Measurements from ENCODE around the gene GDI1.
A peak's percentile ranks its signal among the peaks of the same experiment; 100 is the strongest.

Gene GDI1

DNA sequence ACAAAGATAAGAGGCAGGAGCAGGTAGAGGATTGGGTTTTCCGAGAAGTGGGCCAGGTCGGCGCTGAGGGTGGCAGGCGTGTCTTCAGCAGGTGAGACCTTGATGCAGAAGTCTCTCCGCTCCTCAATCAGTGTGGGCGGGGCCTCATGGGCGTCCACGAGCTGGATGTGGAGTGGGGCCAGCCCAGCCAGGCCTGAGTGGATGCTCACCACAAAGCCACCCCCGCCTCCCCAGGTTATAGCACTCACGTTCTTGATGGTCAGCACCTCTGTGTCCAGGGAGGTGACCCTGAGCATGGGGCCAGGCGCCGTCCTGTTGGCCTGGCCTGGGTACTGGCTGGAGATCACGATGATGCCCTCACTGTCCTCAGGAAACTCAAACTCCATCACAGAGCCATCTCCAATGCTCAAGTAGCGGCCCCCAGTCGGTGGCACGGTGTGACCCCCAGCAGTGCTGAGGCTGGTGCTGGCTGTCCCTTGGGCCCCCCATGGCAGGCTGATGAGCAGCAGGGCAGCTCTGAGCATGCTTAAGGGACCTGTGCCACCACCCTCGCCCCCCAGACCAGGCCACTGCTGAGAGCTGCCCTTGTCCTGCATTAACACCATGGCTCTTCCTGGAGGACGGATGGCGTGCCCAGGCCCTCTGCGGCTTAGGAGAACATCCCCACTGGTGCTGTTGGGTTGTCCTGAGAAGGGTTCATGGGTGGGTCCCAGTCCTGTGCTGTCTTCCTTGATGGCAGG lies 51.6 kb downstream of the GDI1 start:
- Histone ChIP-seq H3K9me3 (ENCODE audit: control insufficient read depth, insufficient read depth, low read depth, low read length) (no peaks in the 10 kb centered on the region; the same call in 1 of the 2 replicates), H3K4me1 (ENCODE audit: control insufficient read depth, insufficient read depth, low read length) (no peaks in the 10 kb centered on the region; the same call in 1 of the 2 replicates), H3K27ac (ENCODE audit: extremely low read depth, low read depth, low read length) (no peak overlapping the region), H3K36me3 (ENCODE audit: control insufficient read depth in 2 of 2, insufficient read depth in 1 of 2, low read length in 2 of 2) (peaks cover 0 to 36% of the 10 kb centered on the region in 2 experiments; a peak in 1 of 3 replicates), H3K4me3 (ENCODE audit: low read depth, low read length) (no peak overlapping the region)
- ChIA-PET POLR2A (interaction anchor here (2.2 to 2.5 kb wide), 4 partner anchors 10 to 90 kb away, joined by 9 to 21 read pairs (median 13); partner anchors contain the start of genes DNASE1L1, LAGE3 and RPL10), CTCF (interaction anchor here (1.0 to 2.5 kb wide), 3 partner anchors 11 to 38 kb away, joined by 3 to 8 read pairs (median 6); no protein-coding TSS in a partner anchor)
- TF ChIP-seq ZNF600 (tag by site-specific recombination; IDR thresholded peaks at IDR 0.05) = no peak
- TF ChIP-seq ZNF658 (tag by site-specific recombination; IDR thresholded peaks at IDR 0.05) = no peak
- peak; percentile 35 for TF ChIP-seq GLIS1 (tag by site-specific recombination; IDR thresholded peaks at IDR 0.05)
- TF ChIP-seq WT1 (tag by site-specific recombination; IDR thresholded peaks at IDR 0.05) = no peak
- TF ChIP-seq, protein P1, sequence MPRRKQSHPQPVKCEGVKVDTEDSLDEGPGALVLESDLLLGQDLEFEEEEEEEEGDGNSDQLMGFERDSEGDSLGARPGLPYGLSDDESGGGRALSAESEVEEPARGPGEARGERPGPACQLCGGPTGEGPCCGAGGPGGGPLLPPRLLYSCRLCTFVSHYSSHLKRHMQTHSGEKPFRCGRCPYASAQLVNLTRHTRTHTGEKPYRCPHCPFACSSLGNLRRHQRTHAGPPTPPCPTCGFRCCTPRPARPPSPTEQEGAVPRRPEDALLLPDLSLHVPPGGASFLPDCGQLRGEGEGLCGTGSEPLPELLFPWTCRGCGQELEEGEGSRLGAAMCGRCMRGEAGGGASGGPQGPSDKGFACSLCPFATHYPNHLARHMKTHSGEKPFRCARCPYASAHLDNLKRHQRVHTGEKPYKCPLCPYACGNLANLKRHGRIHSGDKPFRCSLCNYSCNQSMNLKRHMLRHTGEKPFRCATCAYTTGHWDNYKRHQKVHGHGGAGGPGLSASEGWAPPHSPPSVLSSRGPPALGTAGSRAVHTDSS (tag by site-specific recombination; IDR thresholded peaks at IDR 0.05) = no peak
- peak; percentile 66 for TF ChIP-seq GLIS2 (tag by site-specific recombination; IDR thresholded peaks at IDR 0.05)
- TF ChIP-seq ZNF266 (tag by site-specific recombination; IDR thresholded peaks at IDR 0.05; ENCODE audit: low read depth) = no peak

DNA sequence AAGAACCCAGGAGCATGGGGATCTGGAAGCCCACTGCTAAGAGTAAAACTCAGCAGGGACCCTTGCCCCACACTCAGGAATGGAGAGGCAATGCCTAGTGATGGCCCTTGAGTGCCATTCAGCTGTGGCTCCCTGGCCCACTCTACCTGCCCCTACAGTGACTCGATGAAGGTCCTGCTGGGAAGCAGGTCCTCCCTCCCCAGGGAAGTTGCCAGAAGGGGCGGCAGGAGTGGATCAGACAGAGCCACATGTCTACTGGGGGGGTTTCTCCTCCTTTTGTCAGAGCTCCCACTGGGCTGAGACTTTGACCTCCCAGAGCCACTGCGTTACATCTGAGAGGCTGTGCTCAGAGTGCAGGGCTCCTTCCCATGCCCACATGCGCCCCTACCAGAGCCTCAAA lies 52.2 kb downstream of the GDI1 start:
- no peaks in the 10 kb centered on the region; the same call in 1 of the 2 replicates for H3K9me3 ChIP-seq (ENCODE audit: control insufficient read depth, insufficient read depth, low read depth, low read length)
- H3K4me1 ChIP-seq (ENCODE audit: control insufficient read depth, insufficient read depth, low read length) = no peaks in the 10 kb centered on the region; the same call in 1 of the 2 replicates
- TF ChIP-seq ZNF341 (tag by site-specific recombination; IDR thresholded peaks at IDR 0.05; ENCODE audit: low read depth) = no peak
- peak; percentile 53 for TF ChIP-seq ZIC2 (tag by site-specific recombination; IDR thresholded peaks at IDR 0.05)
- CTCF ChIA-PET = interaction anchor here (0.6 to 2.5 kb wide), 2 partner anchors 38 to 769 kb away, joined by 3 to 8 read pairs; no protein-coding TSS in a partner anchor
- no peak overlapping the region for H3K4me3 ChIP-seq (ENCODE audit: low read depth, low read length)
- peaks cover 0 to 29% of the 10 kb centered on the region in 2 experiments; a peak in 1 of 3 replicates for H3K36me3 ChIP-seq (ENCODE audit: control insufficient read depth in 2 of 2, insufficient read depth in 1 of 2, low read length in 2 of 2)
- POLR2A ChIA-PET = interaction anchor here (0.9 to 3.1 kb wide), 12 partner anchors 9 to 91 kb away, joined by 3 to 35 read pairs (median 12); partner anchors contain the start of genes DNASE1L1, FAM3A, LAGE3 and RPL10
- H3K27ac ChIP-seq (ENCODE audit: extremely low read depth, low read depth, low read length) = no peak overlapping the region

DNA sequence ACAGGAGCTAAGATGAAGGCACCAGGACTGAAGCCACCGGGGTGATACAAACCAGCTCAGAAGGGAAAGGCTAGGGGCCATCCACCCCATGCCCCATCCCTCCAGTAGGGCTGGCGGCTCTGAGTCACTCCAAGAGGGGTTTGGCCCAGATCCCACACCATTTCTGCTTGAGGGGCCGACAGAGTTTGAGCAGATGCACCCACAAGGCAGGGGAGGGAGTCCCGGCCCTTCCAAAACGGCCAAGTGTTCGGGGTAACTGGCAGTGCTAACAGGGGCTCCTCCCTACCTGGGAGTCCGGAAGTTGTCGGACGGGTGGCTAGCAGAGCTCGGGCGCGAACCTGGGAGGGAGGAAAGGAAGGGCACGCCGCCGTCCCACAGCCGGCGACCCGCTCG lies 53.1 kb downstream of the GDI1 start:
- CTCF ChIA-PET = interaction anchor here (0.6 to 2.5 kb wide), 3 partner anchors 37 to 55 kb away, joined by 3 to 8 read pairs (median 3); no protein-coding TSS in a partner anchor
- peak overlapping the region; percentile 76; the same call in 1 of the 2 replicates for H3K27ac ChIP-seq (ENCODE audit: extremely low read depth, low read depth, low read length)
- peak overlapping the region; percentile 37 for H3K4me3 ChIP-seq (ENCODE audit: low read depth, low read length)
- no peaks in the 10 kb centered on the region; the same call in 1 of the 2 replicates for H3K9me3 ChIP-seq (ENCODE audit: control insufficient read depth, insufficient read depth, low read depth, low read length)
- peaks cover 0 to 21% of the 10 kb centered on the region in 2 experiments; a peak in 1 of 3 replicates for H3K36me3 ChIP-seq (ENCODE audit: control insufficient read depth in 2 of 2, insufficient read depth in 1 of 2, low read length in 2 of 2)
- POLR2A ChIA-PET = interaction anchor here (0.7 to 3.1 kb wide), 25 partner anchors 8 to 696 kb away, joined by 3 to 35 read pairs (median 6); partner anchors contain the start of genes DNASE1L1, FAM3A, IDH3G and LAGE3
- no peaks in the 10 kb centered on the region; the same call in 1 of the 2 replicates for H3K4me1 ChIP-seq (ENCODE audit: control insufficient read depth, insufficient read depth, low read length)
- TF ChIP-seq ZNF132 (tag by site-specific recombination; IDR thresholded peaks at IDR 0.05; ENCODE audit: borderline replicate concordance) = no peak
- TF ChIP-seq, protein P2, sequence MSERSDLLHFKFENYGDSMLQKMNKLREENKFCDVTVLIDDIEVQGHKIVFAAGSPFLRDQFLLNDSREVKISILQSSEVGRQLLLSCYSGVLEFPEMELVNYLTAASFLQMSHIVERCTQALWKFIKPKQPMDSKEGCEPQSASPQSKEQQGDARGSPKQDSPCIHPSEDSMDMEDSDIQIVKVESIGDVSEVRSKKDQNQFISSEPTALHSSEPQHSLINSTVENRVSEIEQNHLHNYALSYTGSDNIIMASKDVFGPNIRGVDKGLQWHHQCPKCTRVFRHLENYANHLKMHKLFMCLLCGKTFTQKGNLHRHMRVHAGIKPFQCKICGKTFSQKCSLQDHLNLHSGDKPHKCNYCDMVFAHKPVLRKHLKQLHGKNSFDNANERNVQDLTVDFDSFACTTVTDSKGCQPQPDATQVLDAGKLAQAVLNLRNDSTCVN (tag by site-specific recombination; optimal IDR thresholded peaks at IDR 0.05) = peak; percentile 36
- peak; percentile 92 for TF ChIP-seq ZBTB48 (tag by site-specific recombination; IDR thresholded peaks at IDR 0.05)
- TF ChIP-seq, protein P3, sequence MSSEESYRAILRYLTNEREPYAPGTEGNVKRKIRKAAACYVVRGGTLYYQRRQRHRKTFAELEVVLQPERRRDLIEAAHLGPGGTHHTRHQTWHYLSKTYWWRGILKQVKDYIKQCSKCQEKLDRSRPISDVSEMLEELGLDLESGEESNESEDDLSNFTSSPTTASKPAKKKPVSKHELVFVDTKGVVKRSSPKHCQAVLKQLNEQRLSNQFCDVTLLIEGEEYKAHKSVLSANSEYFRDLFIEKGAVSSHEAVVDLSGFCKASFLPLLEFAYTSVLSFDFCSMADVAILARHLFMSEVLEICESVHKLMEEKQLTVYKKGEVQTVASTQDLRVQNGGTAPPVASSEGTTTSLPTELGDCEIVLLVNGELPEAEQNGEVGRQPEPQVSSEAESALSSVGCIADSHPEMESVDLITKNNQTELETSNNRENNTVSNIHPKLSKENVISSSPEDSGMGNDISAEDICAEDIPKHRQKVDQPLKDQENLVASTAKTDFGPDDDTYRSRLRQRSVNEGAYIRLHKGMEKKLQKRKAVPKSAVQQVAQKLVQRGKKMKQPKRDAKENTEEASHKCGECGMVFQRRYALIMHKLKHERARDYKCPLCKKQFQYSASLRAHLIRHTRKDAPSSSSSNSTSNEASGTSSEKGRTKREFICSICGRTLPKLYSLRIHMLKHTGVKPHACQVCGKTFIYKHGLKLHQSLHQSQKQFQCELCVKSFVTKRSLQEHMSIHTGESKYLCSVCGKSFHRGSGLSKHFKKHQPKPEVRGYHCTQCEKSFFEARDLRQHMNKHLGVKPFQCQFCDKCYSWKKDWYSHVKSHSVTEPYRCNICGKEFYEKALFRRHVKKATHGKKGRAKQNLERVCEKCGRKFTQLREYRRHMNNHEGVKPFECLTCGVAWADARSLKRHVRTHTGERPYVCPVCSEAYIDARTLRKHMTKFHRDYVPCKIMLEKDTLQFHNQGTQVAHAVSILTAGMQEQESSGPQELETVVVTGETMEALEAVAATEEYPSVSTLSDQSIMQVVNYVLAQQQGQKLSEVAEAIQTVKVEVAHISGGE (tag by site-specific recombination; conservative IDR thresholded peaks at IDR 0.05; ENCODE audit: low read depth) = 0 out of 2 replicates have a peak, but pooled peaks have one; percentile 21
- TF ChIP-seq, protein P4, sequence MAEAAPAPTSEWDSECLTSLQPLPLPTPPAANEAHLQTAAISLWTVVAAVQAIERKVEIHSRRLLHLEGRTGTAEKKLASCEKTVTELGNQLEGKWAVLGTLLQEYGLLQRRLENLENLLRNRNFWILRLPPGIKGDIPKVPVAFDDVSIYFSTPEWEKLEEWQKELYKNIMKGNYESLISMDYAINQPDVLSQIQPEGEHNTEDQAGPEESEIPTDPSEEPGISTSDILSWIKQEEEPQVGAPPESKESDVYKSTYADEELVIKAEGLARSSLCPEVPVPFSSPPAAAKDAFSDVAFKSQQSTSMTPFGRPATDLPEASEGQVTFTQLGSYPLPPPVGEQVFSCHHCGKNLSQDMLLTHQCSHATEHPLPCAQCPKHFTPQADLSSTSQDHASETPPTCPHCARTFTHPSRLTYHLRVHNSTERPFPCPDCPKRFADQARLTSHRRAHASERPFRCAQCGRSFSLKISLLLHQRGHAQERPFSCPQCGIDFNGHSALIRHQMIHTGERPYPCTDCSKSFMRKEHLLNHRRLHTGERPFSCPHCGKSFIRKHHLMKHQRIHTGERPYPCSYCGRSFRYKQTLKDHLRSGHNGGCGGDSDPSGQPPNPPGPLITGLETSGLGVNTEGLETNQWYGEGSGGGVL (tag by site-specific recombination; IDR thresholded peaks at IDR 0.05) = peak; percentile 49; the same call in 1 of the 2 replicates
- TF ChIP-seq ZNF341 (tag by site-specific recombination; IDR thresholded peaks at IDR 0.05; ENCODE audit: low read depth) = peak; percentile 72
- 0 out of 2 replicates have a peak, but pooled peaks have one; percentile 15 for TF ChIP-seq YY1 (tag by site-specific recombination; IDR thresholded peaks at IDR 0.05)
- TF ChIP-seq, protein P5, sequence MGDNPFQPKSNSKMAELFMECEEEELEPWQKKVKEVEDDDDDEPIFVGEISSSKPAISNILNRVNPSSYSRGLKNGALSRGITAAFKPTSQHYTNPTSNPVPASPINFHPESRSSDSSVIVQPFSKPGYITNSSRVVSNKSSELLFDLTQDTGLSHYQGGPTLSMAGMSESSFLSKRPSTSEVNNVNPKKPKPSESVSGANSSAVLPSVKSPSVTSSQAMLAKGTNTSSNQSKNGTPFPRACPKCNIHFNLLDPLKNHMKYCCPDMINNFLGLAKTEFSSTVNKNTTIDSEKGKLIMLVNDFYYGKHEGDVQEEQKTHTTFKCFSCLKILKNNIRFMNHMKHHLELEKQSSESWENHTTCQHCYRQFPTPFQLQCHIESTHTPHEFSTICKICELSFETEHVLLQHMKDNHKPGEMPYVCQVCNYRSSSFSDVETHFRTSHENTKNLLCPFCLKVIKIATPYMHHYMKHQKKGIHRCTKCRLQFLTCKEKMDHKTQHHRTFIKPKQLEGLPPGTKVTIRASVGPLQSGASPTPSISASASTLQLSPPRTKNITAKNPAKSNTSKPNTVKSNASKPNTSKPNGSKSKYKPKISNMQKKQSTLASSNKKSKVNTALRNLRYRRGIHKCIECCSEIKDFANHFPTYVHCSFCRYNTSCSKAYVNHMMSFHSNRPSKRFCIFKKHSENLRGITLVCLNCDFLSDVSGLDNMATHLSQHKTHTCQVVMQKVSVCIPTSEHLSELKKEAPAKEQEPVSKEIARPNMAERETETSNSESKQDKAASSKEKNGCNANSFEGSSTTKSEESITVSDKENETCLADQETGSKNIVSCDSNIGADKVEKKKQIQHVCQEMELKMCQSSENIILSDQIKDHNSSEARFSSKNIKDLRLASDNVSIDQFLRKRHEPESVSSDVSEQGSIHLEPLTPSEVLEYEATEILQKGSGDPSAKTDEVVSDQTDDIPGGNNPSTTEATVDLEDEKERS (tag by site-specific recombination; IDR thresholded peaks at IDR 0.05) = no peak

Measured in HEK293 (cell line).